NT2/D1 (cell line): ENCODE measurements around the gene YWHAE.

Experiments used
- DNase-seq: peaks from one replicate; pipeline ENCODE4 v3.0.0-alpha.2; 2011; ENCODE audit warnings: low read depth, low spot score
- H3K27me3 ChIP-seq: 2 replicates; pipeline ENCODE4 v1.6.0; 2011; ENCODE audit warnings: mild to moderate bottlenecking; ENCODE audit not compliant: insufficient read length, insufficient read depth
- H3K36me3 ChIP-seq: 2 replicates; pipeline ENCODE4 v1.6.1; 2011; ENCODE audit warnings: mild to moderate bottlenecking, low read length, mixed read lengths; ENCODE audit not compliant: insufficient read depth, insufficient read length
- H3K4me1 ChIP-seq: 2 replicates; pipeline ENCODE4 v1.5.1; 2011; ENCODE audit not compliant: insufficient read depth, insufficient read length
- H3K4me3 ChIP-seq: 2 replicates; pipeline ENCODE4 v1.5.1; 2011; ENCODE audit warnings: low read depth; ENCODE audit not compliant: insufficient read length
- H3K9ac ChIP-seq: 2 replicates; pipeline ENCODE4 v1.6.0; 2011; ENCODE audit warnings: low read depth; ENCODE audit not compliant: insufficient read length
- H3K9me3 ChIP-seq: 2 replicates; pipeline ENCODE4 v1.5.1; 2011; ENCODE audit warnings: mild to moderate bottlenecking, low read length; ENCODE audit not compliant: insufficient read depth
- SUZ12 ChIP-seq: IDR thresholded peaks from 2 replicates; pipeline ENCODE4 v1.6.1; 2011; ENCODE audit not compliant: insufficient read length, insufficient read depth; ENCODE audit errors: extremely low read depth
- YY1 ChIP-seq: IDR thresholded peaks from 2 replicates; pipeline ENCODE4 v1.6.1; 2011; ENCODE audit not compliant: insufficient read length, insufficient read depth
- ZNF274 ChIP-seq: IDR thresholded peaks from 2 replicates; pipeline ENCODE4 v1.6.1; 2011; ENCODE audit warnings: mild to moderate bottlenecking, low read depth, low read length

The YWHAE gene

GRCh38 chr17:1325766-1326165, 74.3 kb downstream of the YWHAE start:
- TF ChIP-seq ZNF274 (no peak), SUZ12 (no peak), YY1 (no peak)
- Histone ChIP-seq H3K4me3 (no peak overlapping the region), H3K27me3 (no peaks in the 10 kb centered on the region), H3K9me3 (no peaks in the 10 kb centered on the region), H3K4me1 (no peaks in the 10 kb centered on the region), H3K36me3 (no peaks in the 10 kb centered on the region), H3K9ac (no peak overlapping the region)
- DNase-seq = no peak

DNA sequence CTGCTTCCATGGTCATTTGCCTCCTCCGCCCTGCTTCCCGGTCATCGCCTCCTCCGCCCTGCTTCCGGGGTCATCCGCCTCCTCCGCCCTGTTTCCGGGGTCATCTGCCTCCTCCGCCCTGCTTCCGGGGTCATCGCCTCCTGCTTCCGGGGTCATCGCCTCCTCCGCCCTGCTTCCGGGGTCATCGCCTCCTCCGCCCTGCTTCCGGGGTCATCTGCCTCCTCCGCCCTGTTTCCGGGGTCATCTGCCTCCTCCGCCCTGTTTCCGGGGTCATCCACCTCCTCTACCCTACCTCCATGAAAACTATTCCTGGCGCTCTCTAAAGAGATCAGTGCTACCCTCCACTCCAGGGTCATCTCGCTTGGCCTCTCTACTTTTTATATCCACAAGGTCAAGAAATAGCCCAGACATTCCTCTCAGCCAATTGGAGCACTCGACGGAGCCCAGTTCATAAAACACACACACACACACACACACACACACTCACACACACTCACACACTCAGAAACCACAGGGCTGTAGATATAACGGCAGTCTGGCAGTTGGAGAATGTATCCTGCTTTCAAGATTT, 75.7 kb downstream of the YWHAE start:
- H3K4me3 ChIP-seq = no peak overlapping the region
- H3K4me1 ChIP-seq = no peaks in the 10 kb centered on the region
- no peak for DNase-seq
- H3K9ac ChIP-seq = no peak overlapping the region
- no peaks in the 10 kb centered on the region for H3K36me3 ChIP-seq
- no peaks in the 10 kb centered on the region for H3K27me3 ChIP-seq
- H3K9me3 ChIP-seq = no peaks in the 10 kb centered on the region
- no peak for TF ChIP-seq ZNF274
- no peak for TF ChIP-seq SUZ12
- no peak for TF ChIP-seq YY1

DNA sequence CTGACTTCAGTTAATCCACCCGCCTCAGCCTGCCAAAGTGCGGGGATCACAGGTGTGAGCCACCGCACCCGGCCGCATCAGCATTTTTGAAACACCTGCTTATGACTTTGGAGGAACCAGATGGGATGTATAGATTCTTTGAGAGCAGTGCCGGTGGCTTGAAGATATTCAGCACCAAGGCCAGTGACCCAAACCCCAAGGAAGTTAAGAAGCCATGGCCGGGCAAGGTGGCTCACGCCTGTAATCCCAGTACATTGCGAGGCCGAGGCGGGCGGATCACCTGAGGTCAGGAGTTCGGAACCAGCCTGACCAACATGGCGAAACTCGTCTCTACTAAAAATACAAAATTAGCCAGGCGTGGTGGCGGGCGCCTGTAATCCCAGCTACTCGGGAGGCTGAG, 76.7 kb downstream of the YWHAE start:
- DNase-seq = no peak
- Histone ChIP-seq H3K27me3 (no peaks in the 10 kb centered on the region), H3K4me3 (no peak overlapping the region), H3K9me3 (no peaks in the 10 kb centered on the region), H3K36me3 (no peaks in the 10 kb centered on the region), H3K9ac (no peak overlapping the region), H3K4me1 (no peaks in the 10 kb centered on the region)
- TF ChIP-seq ZNF274 = no peak
- no peak for TF ChIP-seq YY1
- TF ChIP-seq SUZ12 = no peak

GRCh38 chr17:1322480-1322879, 77.5 kb downstream of the YWHAE start:
- no peaks in the 10 kb centered on the region for H3K4me1 ChIP-seq
- no peak for DNase-seq
- TF ChIP-seq SUZ12 = no peak
- TF ChIP-seq YY1 = no peak
- TF ChIP-seq ZNF274 = no peak
- H3K9ac ChIP-seq = no peak overlapping the region
- H3K27me3 ChIP-seq = no peaks in the 10 kb centered on the region
- H3K36me3 ChIP-seq = no peaks in the 10 kb centered on the region
- no peaks in the 10 kb centered on the region for H3K9me3 ChIP-seq
- no peak overlapping the region for H3K4me3 ChIP-seq

- no peak overlapping the region for H3K4me3 ChIP-seq
- H3K27me3 ChIP-seq = no peaks in the 10 kb centered on the region
- H3K9me3 ChIP-seq = no peaks in the 10 kb centered on the region
- no peaks in the 10 kb centered on the region for H3K36me3 ChIP-seq
- TF ChIP-seq YY1 = no peak
- TF ChIP-seq ZNF274 = no peak
- no peak for TF ChIP-seq SUZ12
- no peaks in the 10 kb centered on the region for H3K4me1 ChIP-seq
- no peak for DNase-seq
- no peak overlapping the region for H3K9ac ChIP-seq
Observed at GRCh38 chr17:1322014-1322428, 78.0 kb downstream of the YWHAE start.

DNA sequence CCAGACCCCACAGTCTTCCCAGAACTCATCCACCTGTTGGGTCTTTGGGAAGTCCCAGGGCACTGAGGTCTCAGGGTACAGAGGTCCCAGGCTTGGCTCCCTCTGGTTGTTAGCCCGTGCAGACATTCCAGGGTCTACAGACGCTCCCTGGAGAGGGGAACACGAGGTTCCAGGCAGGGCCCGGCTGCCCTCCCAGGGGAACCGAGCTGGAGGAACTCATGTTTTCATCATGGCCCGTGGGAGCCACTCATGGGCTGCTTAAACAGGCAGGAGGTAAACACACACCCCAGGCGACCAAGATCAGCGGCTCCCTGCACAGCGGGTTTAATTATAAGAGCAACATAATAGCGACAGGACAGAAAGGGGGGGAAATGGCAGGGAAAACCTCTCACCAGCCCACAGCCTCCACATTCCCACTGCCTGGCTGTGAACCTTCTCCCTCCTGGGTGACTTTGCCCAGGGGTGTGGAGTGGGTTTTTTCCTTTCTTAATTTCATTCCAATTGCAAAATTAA, 84.1 kb downstream of the YWHAE start:
- Histone ChIP-seq H3K4me1 (peaks cover 2% of the 10 kb centered on the region), H3K4me3 (no peak overlapping the region), H3K27me3 (peaks cover 16% of the 10 kb centered on the region), H3K36me3 (no peaks in the 10 kb centered on the region), H3K9ac (no peak overlapping the region), H3K9me3 (no peaks in the 10 kb centered on the region)
- no peak for TF ChIP-seq SUZ12
- TF ChIP-seq ZNF274 = no peak
- no peak for TF ChIP-seq YY1
- DNase-seq = no peak

DNA sequence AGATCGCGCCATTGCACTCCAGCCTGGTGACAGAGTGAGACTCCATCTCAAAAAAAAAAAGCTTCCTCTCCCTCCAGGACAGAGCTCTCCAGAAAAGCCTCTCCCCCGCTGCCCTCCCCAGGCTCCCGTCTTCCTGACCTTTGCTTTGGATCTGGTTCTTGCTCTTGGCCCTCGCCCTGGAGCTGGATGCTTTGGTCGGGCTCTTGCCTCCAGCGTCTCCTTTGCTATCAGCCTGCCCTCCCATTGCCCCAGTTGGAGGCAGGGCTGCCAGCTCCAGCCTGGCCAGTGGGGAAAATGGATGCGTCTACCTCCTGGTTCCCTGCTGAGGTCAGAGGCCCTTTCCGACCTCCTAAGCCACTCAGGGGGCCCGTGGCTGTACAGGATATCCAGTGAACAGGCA, 84.6 kb downstream of the YWHAE start:
- H3K9ac ChIP-seq = no peak overlapping the region
- H3K36me3 ChIP-seq = no peaks in the 10 kb centered on the region
- TF ChIP-seq YY1 = no peak
- no peak for TF ChIP-seq SUZ12
- TF ChIP-seq ZNF274 = no peak
- H3K4me3 ChIP-seq = no peak overlapping the region
- no peaks in the 10 kb centered on the region for H3K9me3 ChIP-seq
- DNase-seq = no peak
- peaks cover 2% of the 10 kb centered on the region for H3K4me1 ChIP-seq
- H3K27me3 ChIP-seq = peaks cover 16% of the 10 kb centered on the region
